Natural killer cell (primary cell): Measurements from ENCODE around the gene AHRR. TPM values are rescaled to one million over a fixed set of nuclear protein-coding genes. Genes with fewer than 3 reads are reported as not detected.
"Not testable (repeated sequence)": the region's sequence is repeated elsewhere in the genome, so short reads cannot be mapped to it uniquely, and the experiment has no call there.

ENCODE experiments used
- ATAC-seq, 3 donors: fragments of 150-1000 bp in 2 of 3; fragments of 200-7000 bp in 1 of 3; cut with Tn5 transposase; 1 replicate in 1 of 3; 2 replicates in 2 of 3; pipeline ENCODE4 v1.10.0; 2021; ENCODE audit warnings: mild to moderate bottlenecking in 2 of 3, moderate library complexity in 2 of 3
- DNase-seq, 2 donors: peaks; one replicate each; pipeline versions ENCODE4 v3.0.0 to v3.0.0-alpha.2; 2013 to 2021; ENCODE audit warnings: mixed read lengths in 1 of 2
- H3K27ac ChIP-seq: one replicate; pipeline ENCODE4 v1.5.1; 2013; ENCODE audit warnings: mild to moderate bottlenecking, low read length
- H3K27me3 ChIP-seq: one replicate; pipeline ENCODE4 v1.6.1; 2013; ENCODE audit warnings: low read length; ENCODE audit not compliant: control insufficient read depth, insufficient read depth
- H3K36me3 ChIP-seq: one replicate; pipeline ENCODE4 v1.6.1; 2013; ENCODE audit warnings: low read length; ENCODE audit not compliant: control insufficient read depth, insufficient read depth
- H3K4me1 ChIP-seq: one replicate; pipeline ENCODE4 v1.6.1; 2013; ENCODE audit warnings: low read length; ENCODE audit not compliant: control insufficient read depth, insufficient read depth
- H3K4me3 ChIP-seq: one replicate; pipeline ENCODE4 v1.5.1; 2013; ENCODE audit warnings: low read length
- H3K9me3 ChIP-seq: one replicate; pipeline ENCODE4 v1.6.1; 2013; ENCODE audit warnings: low read length; ENCODE audit not compliant: control insufficient read depth, insufficient read depth
- H3K27ac Mint-ChIP-seq, 2 donors: one replicate each; pipeline ENCODE4 v1.8.0; 2022; ENCODE audit warnings: mild to moderate bottlenecking in 2 of 2, mixed read lengths in 2 of 2, moderate library complexity in 1 of 2
- H3K27me3 Mint-ChIP-seq, 2 donors: one replicate each; pipeline ENCODE4 v1.8.0; 2022; ENCODE audit warnings: low read depth in 2 of 2, mixed read lengths in 2 of 2
- H3K36me3 Mint-ChIP-seq: one replicate; pipeline ENCODE4 v1.8.0; 2022; ENCODE audit warnings: mixed read lengths
- H3K4me1 Mint-ChIP-seq, 2 donors: one replicate each; pipeline ENCODE4 v1.8.0; 2022; ENCODE audit warnings: mixed read lengths in 2 of 2
- H3K4me3 Mint-ChIP-seq: one replicate; pipeline ENCODE4 v1.8.0; 2022; ENCODE audit warnings: mild to moderate bottlenecking, moderate library complexity, mixed read lengths
- H3K9me3 Mint-ChIP-seq, 2 donors: one replicate each; pipeline ENCODE4 v1.8.0; 2022; ENCODE audit warnings: mixed read lengths in 2 of 2
- WGBS: methylation state at CpG from one replicate; pipeline ENCODE4 v1.1.7; 2013; ENCODE audit warnings: missing lambda C conversion rate; ENCODE audit not compliant: insufficient coverage; 5-methylcytosine and 5-hydroxymethylcytosine counted together
- intact Hi-C: fragments of 100-400 bp; cut with micrococcal nuclease; formaldehyde crosslinking; loops from one replicate; pipeline ENCODE4 v1.14.2; 2022
- total RNA-seq, 4 donors: library from RNA; stranded (reverse); fragments of 120-200 nt in 1 of 4; gene quantifications; one replicate each; pipeline versions ENCODE4 v1.2.3 to v1.2.4, GENCODE V29; 2013 to 2022
- TF ChIP-seq, protein P1 (sequence below): fragments of 200-600 bp; IDR thresholded peaks from one replicate; pipeline ENCODE4 v1.8.0; 2022; ENCODE audit warnings: antibody characterized with exemption

The AHRR gene
- total RNA-seq, 3 donors from 2014 or later (not counting 1 experiment from before 2014, with no cell fraction given), result 0.88 to 1.4 (median 1.2) TPM

DNA sequence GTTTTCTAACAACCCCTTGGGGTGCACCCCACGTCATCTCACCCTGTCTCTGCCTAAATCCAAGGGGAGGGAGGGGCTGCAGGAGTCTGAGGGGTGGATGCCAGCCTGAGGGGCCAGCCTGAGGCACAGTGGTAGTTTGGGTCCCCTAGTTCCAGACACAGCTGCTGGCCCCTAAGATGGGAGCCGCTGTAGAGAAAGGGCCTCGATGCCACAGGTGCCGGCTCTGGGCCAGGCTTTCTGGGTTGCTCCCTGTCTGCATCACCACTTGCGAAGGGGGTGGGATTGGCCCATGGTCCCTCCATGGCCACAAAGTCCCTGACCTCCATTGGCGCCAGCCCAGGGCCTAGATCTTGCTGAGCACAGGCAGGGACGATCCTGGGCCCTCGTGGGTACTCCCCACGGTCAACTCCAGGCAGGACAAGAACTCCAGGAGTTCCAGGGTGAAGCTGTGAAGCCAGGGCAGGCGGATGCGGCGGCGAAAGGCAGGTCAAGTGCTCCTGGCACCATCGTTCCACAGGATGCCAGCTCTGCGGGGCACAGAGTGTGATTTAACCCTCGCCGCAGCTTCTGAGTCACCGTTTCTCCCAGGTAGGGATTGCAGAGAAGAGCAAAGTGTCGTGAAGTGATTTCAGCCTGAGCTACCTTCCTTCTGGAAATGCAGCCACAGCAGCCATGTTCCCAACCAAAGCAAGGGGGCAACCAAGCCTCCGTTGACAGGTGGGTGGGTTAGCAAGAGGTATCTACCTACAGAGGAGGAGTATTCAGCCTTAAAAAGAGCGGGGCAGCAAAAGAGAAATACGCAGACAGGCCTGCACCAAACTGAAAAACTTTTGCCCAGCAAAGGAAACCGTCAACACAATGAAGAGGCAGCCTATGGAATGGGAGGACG lies 79.9 kb downstream of the AHRR start:
- no peak for ATAC-seq
- no peak overlapping the region for H3K4me3 Mint-ChIP-seq
- H3K4me1 Mint-ChIP-seq, result peaks cover 5% of the 10 kb centered on the region in 2 donors

DNA sequence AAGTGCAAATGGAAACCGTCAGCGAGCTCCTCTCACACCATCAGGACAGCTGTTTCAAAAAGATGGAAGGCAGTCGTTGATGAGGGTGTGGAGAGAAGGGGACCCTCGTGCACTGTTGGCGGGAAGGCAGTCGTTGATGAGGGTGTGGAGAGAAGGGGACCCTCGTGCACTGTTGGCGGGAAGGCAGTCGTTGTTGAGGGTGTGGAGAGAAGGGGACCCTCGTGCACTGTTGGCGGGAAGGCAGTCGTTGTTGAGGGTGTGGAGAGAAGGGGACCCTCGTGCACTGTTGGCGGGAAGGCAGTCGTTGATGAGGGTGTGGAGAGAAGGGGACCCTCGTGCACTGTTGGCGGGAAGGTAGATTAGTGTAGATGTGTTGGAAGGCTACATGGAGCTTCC lies 80.7 kb downstream of the AHRR start:
- intact Hi-C loops, H3K27ac ChIP-seq, H3K4me3 ChIP-seq, H3K36me3 ChIP-seq, H3K4me3 Mint-ChIP-seq, H3K27ac Mint-ChIP-seq, H3K9me3 Mint-ChIP-seq, DNase-seq, H3K9me3 ChIP-seq, ATAC-seq, H3K4me1 Mint-ChIP-seq, H3K4me1 ChIP-seq, H3K27me3 ChIP-seq, H3K36me3 Mint-ChIP-seq: not testable (repeated sequence)
- 90% methylated on average over 17 of the region's 17 CpGs for WGBS
- peaks cover 24 to 45% of the 10 kb centered on the region in 2 donors for H3K27me3 Mint-ChIP-seq

More for the DNA sequence above, 79.9 kb downstream of the AHRR start:
- no peaks in the 10 kb centered on the region for H3K36me3 Mint-ChIP-seq
- no peak for DNase-seq
- H3K9me3 ChIP-seq, result no peaks in the 10 kb centered on the region
- H3K27ac ChIP-seq, result no peak overlapping the region
- H3K4me3 ChIP-seq, result no peak overlapping the region
- H3K36me3 ChIP-seq, result no peaks in the 10 kb centered on the region
- no peaks in the 10 kb centered on the region for H3K27me3 ChIP-seq
- intact Hi-C loops, result no loop called here
- H3K27ac Mint-ChIP-seq, result no peak overlapping the region
- TF ChIP-seq, protein P1, sequence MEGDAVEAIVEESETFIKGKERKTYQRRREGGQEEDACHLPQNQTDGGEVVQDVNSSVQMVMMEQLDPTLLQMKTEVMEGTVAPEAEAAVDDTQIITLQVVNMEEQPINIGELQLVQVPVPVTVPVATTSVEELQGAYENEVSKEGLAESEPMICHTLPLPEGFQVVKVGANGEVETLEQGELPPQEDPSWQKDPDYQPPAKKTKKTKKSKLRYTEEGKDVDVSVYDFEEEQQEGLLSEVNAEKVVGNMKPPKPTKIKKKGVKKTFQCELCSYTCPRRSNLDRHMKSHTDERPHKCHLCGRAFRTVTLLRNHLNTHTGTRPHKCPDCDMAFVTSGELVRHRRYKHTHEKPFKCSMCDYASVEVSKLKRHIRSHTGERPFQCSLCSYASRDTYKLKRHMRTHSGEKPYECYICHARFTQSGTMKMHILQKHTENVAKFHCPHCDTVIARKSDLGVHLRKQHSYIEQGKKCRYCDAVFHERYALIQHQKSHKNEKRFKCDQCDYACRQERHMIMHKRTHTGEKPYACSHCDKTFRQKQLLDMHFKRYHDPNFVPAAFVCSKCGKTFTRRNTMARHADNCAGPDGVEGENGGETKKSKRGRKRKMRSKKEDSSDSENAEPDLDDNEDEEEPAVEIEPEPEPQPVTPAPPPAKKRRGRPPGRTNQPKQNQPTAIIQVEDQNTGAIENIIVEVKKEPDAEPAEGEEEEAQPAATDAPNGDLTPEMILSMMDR, result no peak
- WGBS, result 92% methylated on average over 24 of the region's 24 CpGs
- no peaks in the 10 kb centered on the region for H3K9me3 Mint-ChIP-seq
- peaks cover 24 to 45% of the 10 kb centered on the region in 2 donors for H3K27me3 Mint-ChIP-seq
- H3K4me1 ChIP-seq, result peaks cover 9% of the 10 kb centered on the region

DNA sequence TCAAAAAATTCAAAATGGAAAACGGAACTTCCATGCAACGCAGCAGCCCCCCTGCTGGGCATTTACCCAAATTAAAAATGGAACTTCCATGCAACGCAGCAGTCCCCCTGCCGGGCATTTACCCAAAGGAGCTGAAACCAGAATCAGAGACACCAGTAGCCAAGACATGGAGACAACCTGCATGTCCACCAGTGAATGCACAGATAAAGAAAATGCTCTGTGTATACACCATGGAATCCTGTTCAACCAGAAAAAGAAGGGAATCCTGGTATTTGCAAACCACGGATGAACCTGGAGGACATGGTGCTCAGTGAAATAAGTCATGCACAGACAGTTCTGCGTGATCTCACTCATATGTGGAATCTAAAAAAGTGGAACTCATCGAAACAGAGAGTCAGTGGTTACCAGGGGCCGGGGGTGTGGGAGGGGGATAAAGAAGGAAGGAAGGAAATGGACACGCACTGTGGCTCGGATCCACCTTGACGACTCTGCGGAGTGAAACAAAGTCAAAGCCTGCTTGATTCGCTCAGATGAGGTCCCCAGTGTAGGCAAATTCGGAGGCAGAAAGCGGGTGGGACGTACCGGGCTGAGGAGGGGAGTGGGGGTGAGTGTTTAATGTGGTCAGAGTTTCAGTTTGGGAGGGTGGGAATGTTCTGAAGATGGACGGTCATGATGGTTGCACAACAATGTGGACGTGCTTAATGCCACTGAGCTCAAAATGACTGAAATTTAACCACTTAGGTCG lies 81.3 kb downstream of the AHRR start:
- Histone ChIP-seq H3K27ac (no peak overlapping the region), H3K4me1 (peaks cover 9% of the 10 kb centered on the region), H3K27me3 (no peaks in the 10 kb centered on the region), H3K9me3 (no peaks in the 10 kb centered on the region), H3K4me3 (no peak overlapping the region), H3K36me3 (no peaks in the 10 kb centered on the region)
- peaks cover 24 to 45% of the 10 kb centered on the region in 2 donors for H3K27me3 Mint-ChIP-seq
- ATAC-seq, result peak in 1 of 3 donors; percentile 36
- 49% methylated on average over 20 of the region's 20 CpGs for WGBS
- peaks cover 5% of the 10 kb centered on the region in 2 donors for H3K4me1 Mint-ChIP-seq
- intact Hi-C loops, result no loop called here
- no peaks in the 10 kb centered on the region for H3K36me3 Mint-ChIP-seq
- TF ChIP-seq, protein P1, result no peak
- H3K27ac Mint-ChIP-seq, result no peak overlapping the region
- DNase-seq, result no peak
- H3K9me3 Mint-ChIP-seq, result no peaks in the 10 kb centered on the region
- no peak overlapping the region for H3K4me3 Mint-ChIP-seq

DNA sequence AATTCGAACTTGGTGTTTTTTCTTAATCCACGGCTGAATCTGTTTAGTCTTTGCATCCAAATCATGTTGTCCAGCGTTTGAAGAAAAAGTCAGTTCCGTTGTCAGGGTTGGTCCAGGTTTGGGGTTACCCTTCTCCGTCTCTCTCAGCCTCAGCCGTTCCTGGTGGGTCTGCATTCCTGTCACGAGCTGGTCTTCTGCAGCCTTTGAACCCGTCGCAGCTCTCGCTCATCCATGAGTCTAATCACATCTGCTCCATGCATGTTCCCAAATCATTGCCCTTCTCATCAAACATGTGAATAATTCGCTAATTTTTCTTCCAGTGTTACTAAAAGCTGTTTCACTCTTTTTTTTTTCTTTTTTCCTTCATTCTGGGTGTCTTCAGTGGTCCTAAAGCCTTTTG lies 82.5 kb downstream of the AHRR start:
- H3K4me1 ChIP-seq, result peaks cover 9% of the 10 kb centered on the region
- Mint-ChIP-seq H3K9me3 (no peaks in the 10 kb centered on the region), H3K4me3 (no peak overlapping the region), H3K27ac (no peak overlapping the region), H3K36me3 (no peaks in the 10 kb centered on the region), H3K4me1 (peaks cover 5% of the 10 kb centered on the region in 2 donors), H3K27me3 (peaks cover 24 to 45% of the 10 kb centered on the region in 2 donors)
- H3K36me3 ChIP-seq, result no peaks in the 10 kb centered on the region
- H3K4me3 ChIP-seq, result no peak overlapping the region
- H3K27ac ChIP-seq, result no peak overlapping the region
- 92% methylated on average over 11 of the region's 11 CpGs for WGBS
- intact Hi-C loops, result no loop called here
- no peak for DNase-seq
- TF ChIP-seq, protein P1, result no peak
- ATAC-seq, result no peak
- H3K9me3 ChIP-seq, result no peaks in the 10 kb centered on the region
- H3K27me3 ChIP-seq, result no peaks in the 10 kb centered on the region
